Heart right ventricle (tissue), 16 donors: Measurements from ENCODE around the gene SETD2. TPM values are rescaled to one million over a fixed set of nuclear protein-coding genes. Genes with fewer than 3 reads are reported as not detected.

Source experiments
- ATAC-seq, 8 donors: fragments of 200-7000 bp; cut with Tn5 transposase; one replicate each; pipeline ENCODE4 v1.9.1; 2020; ENCODE audit warnings: mild to moderate bottlenecking in 8 of 8, moderate library complexity in 8 of 8, moderate number of reproducible peaks in 1 of 8
- DNase-seq, 2 donors: peaks; one replicate each; pipeline ENCODE4 v3.0.0-alpha.2; 2020
- H3K27ac ChIP-seq, 10 donors: fragments of 200-600 bp; sonication (generic) in 2 of 10; one replicate each; pipeline versions ENCODE4 v1.5.0 to v1.8.0; 2020 to 2022; ENCODE audit warnings: mild to moderate bottlenecking in 3 of 10
- H3K27me3 ChIP-seq, 7 donors: fragments of 200-600 bp; one replicate each; pipeline ENCODE4 v1.8.0; 2021 to 2022; ENCODE audit warnings: mild to moderate bottlenecking in 2 of 7
- H3K36me3 ChIP-seq, 9 donors: fragments of 200-600 bp; sonication (generic) in 1 of 9; one replicate each; pipeline versions ENCODE4 v1.5.0 to v1.8.0; 2020 to 2022; ENCODE audit warnings: mild to moderate bottlenecking in 2 of 9
- H3K4me1 ChIP-seq, 9 donors: fragments of 200-600 bp; sonication (generic) in 1 of 9; one replicate each; pipeline versions ENCODE4 v1.5.0 to v1.8.0; 2020 to 2022; ENCODE audit warnings: mild to moderate bottlenecking in 4 of 9
- H3K4me3 ChIP-seq, 10 donors: fragments of 200-600 bp; sonication (generic) in 2 of 10; one replicate each; pipeline versions ENCODE4 v1.5.0 to v1.8.0; 2020 to 2022; ENCODE audit warnings: mild to moderate bottlenecking in 7 of 10, moderate library complexity in 2 of 10
- H3K9me3 ChIP-seq, 11 donors: fragments of 200-600 bp in 10 of 11; sonication (generic) in 2 of 11; one replicate each; pipeline versions ENCODE4 v1.5.0 to v1.8.0; 2013 to 2022; ENCODE audit warnings: mild to moderate bottlenecking in 2 of 11, control low read depth in 1 of 11, moderate library complexity in 1 of 11
- CTCF ChIP-seq, 9 donors: fragments of 200-600 bp; sonication (generic) in 2 of 9; IDR thresholded peaks; one replicate each; pipeline versions ENCODE4 v1.5.0 to v1.8.0; 2021 to 2022; ENCODE audit warnings: antibody characterized with exemption in 9 of 9, mild to moderate bottlenecking in 5 of 9, moderate library complexity in 1 of 9
- WGBS, 2 donors: extraction: QIAGEN DNeasy Blood & Tissue Kit; methylation state at CpG; one replicate each; pipeline ENCODE4 v1.1.7; 2013; ENCODE audit warnings: inconsistent platforms in 1 of 2; 5-methylcytosine and 5-hydroxymethylcytosine counted together
- intact Hi-C, 10 donors: fragments of 100-400 bp; cut with DNase I; formaldehyde crosslinking; loops; one replicate each; pipeline versions ENCODE4 v1.11.1 to v1.14.2; 2022
- polyA plus RNA-seq, 2 donors: library from polyadenylated mRNA; stranded (reverse); fragments of 200-250 nt; gene quantifications; one replicate each; pipeline ENCODE4 v1.2.3, GENCODE V29; 2013
- total RNA-seq, 10 donors: library from RNA; stranded (reverse); fragmentation: NEBNext Ultra II Directional in 3 of 10; extraction: Animal tissue kit (Norgen Biotek cat#: 25700) in 3 of 10; gene quantifications; one replicate each; pipeline versions ENCODE4 v1.2.1 to v1.2.4, GENCODE V29; 2021 to 2023
- donor health status: Arrhythmogenic right ventricular cardiomyopathy.
- donor health status: ischemic (EF 13 %, LVEDD 7.1; RV severe dilation, severe dysfunction).
- donor health status: healthy with polysubstance abuse.
- donor health status: DM: no; HTN: yes; CAD: no.
- donor health status: DM: no; HTN: no; CAD: no.
- donor health status: ischemic (EF 25% LVEDD 6.9; RV normal size, moderate dysfunction).
- donor health status: ischemic (EF 25% LVEDD 5.7; RV mildly dilated, moderate dysfunction).
- donor health status: healthy.
- donor health status: DM: yes; HTN: yes; CAD: no.
- donor health status: Ischemic cardiomyopathy.
- donor health status: ischemic (EF 35%, LVEDD 5.7; RV mildly dilated, moderate dysfunction).
- donor health status: nonischemic (EF 11% LVEDD 7.7; RV severe dilation, severe dysfunction).
- donor health status: DM: yes; HTN: yes; CAD: no.
- donor health status: PGD.
- donor health status: ischemic (EF 29% LVEDD 5.4; RV normal size, mild dysfunction).
- donor health status: nonischemic (EF 23%, LVEDD 6.1; RV moderate dilation, normal function).

Gene SETD2
- total and polyA plus RNA-seq, 12 donors = 8.6 to 34.4 (median 30.0) TPM

GRCh38 chr3:46993986-46994385, 169.9 kb downstream of the SETD2 start:
- Histone ChIP-seq H3K27me3 (no peaks in the 10 kb centered on the region), H3K27ac (no peak overlapping the region), H3K4me3 (no peak overlapping the region), H3K9me3 (no peaks in the 10 kb centered on the region), H3K36me3 (peaks cover 0 to 92% (median 0%) of the 10 kb centered on the region in 9 donors), H3K4me1 (peaks cover 0 to 40% (median 0%) of the 10 kb centered on the region in 9 donors)
- DNase-seq (no peak), ATAC-seq (no peak)
- intact Hi-C loops = loop anchor here in 4 of 10 donors (10.0 kb wide), 2 partner anchors 69 to 289 kb away; partner anchors contain the start of gene TMIE (in 4 of the 4)
- no peak for TF ChIP-seq CTCF (IDR thresholded peaks at IDR 0.05)
- 90 to 95% methylated on average over 7 of the region's 7 CpGs for WGBS, 2 donors

GRCh38 chr3:46993292-46993691, 170.6 kb downstream of the SETD2 start:
- intact Hi-C loops = loop anchor here in 4 of 10 donors (10.0 kb wide), 2 partner anchors 68 to 288 kb away; partner anchors contain the start of gene TMIE (in 4 of the 4)
- Histone ChIP-seq H3K36me3 (peaks cover 0 to 91% (median 0%) of the 10 kb centered on the region in 9 donors), H3K27me3 (no peaks in the 10 kb centered on the region), H3K9me3 (no peaks in the 10 kb centered on the region), H3K4me3 (no peak overlapping the region), H3K4me1 (peaks cover 0 to 47% (median under 1%) of the 10 kb centered on the region in 9 donors), H3K27ac (no peak overlapping the region)
- DNase-seq = no peak
- TF ChIP-seq CTCF (IDR thresholded peaks at IDR 0.05) = no peak
- 74 to 84% methylated on average over 2 of the region's 2 CpGs for WGBS, 2 donors
- ATAC-seq = no peak

- Histone ChIP-seq H3K36me3 (peaks cover 0 to 82% (median 0%) of the 10 kb centered on the region in 9 donors), H3K4me3 (no peak overlapping the region), H3K4me1 (peaks cover 3 to 51% (median 10%) of the 10 kb centered on the region in 9 donors), H3K27me3 (no peaks in the 10 kb centered on the region), H3K27ac (no peak overlapping the region), H3K9me3 (no peaks in the 10 kb centered on the region)
- 88 to 90% methylated on average over 9 of the region's 9 CpGs for WGBS, 2 donors
- DNase-seq (peak in 1 of 2 donors; percentile 6), ATAC-seq (no peak)
- intact Hi-C loops = loop anchor here in 4 of 10 donors (10.0 kb wide), 2 partner anchors 67 to 287 kb away; partner anchors contain the start of gene TMIE (in 4 of the 4)
- TF ChIP-seq CTCF (IDR thresholded peaks at IDR 0.05) = no peak
Observed at GRCh38 chr3:46992231-46992630, 171.7 kb downstream of the SETD2 start.

GRCh38 chr3:46991406-46992165, 172.3 kb downstream of the SETD2 start:
- no peaks in the 10 kb centered on the region for H3K27me3 ChIP-seq
- peaks cover 6 to 51% (median 17%) of the 10 kb centered on the region in 9 donors for H3K4me1 ChIP-seq
- ATAC-seq (no peak), DNase-seq (peak in 1 of 2 donors; percentile 4)
- peak overlapping the region in 1 of 10 donors; percentile 90 for H3K27ac ChIP-seq
- no peak overlapping the region for H3K4me3 ChIP-seq
- 91 to 94% methylated on average over 16 of the region's 16 CpGs for WGBS, 2 donors
- H3K9me3 ChIP-seq = no peaks in the 10 kb centered on the region
- TF ChIP-seq CTCF (IDR thresholded peaks at IDR 0.05) = no peak
- H3K36me3 ChIP-seq = peaks cover 0 to 77% (median 0%) of the 10 kb centered on the region in 9 donors
- intact Hi-C loops = loop anchor here in 4 of 10 donors (10.0 kb wide), 2 partner anchors 67 to 287 kb away; partner anchors contain the start of gene TMIE (in 4 of the 4)
